GM18951 (cell line): ENCODE measurements around the gene RAB14.

Experiments used
- POLR2A ChIP-seq: IDR thresholded peaks from 4 replicates; pipeline ENCODE4 v1.6.1; 2011; ENCODE audit warnings: mild to moderate bottlenecking; ENCODE audit not compliant: insufficient read length, insufficient read depth; ENCODE audit errors: extremely low read depth
- in situ Hi-C: fragments of 300-500 bp; cut with MboI; formaldehyde crosslinking; loops from one replicate; pipeline ENCODE4 v1.12.0; 2022; ENCODE audit warnings: low sequenced_read_pairs, mixed read lengths, inconsistent platforms; ENCODE audit not compliant: unreplicated experiment

Gene RAB14

GRCh38 chr9:121194730-121195129 is 6.9 kb downstream of the RAB14 start:
- TF ChIP-seq POLR2A, result no peak
- in situ Hi-C loops, result no loop called here

GRCh38 chr9:121192959-121193640 is 8.6 kb downstream of the RAB14 start:
- TF ChIP-seq POLR2A, result no peak
- in situ Hi-C loops, result no loop called here

- in situ Hi-C loops, result no loop called here
- TF ChIP-seq POLR2A, result no peak
Observed at GRCh38 chr9:121192518-121192917, 9.2 kb downstream of the RAB14 start.

GRCh38 chr9:121191235-121191634 is 10.4 kb downstream of the RAB14 start:
- in situ Hi-C loops, result no loop called here
- no peak for TF ChIP-seq POLR2A

- TF ChIP-seq POLR2A, result no peak
- in situ Hi-C loops, result no loop called here
Observed at GRCh38 chr9:121189660-121190059, 12.0 kb downstream of the RAB14 start.

- no peak for TF ChIP-seq POLR2A
- in situ Hi-C loops, result no loop called here
Observed at GRCh38 chr9:121189006-121189405, 12.7 kb downstream of the RAB14 start.

GRCh38 chr9:121187636-121188305 is 13.9 kb downstream of the RAB14 start:
- in situ Hi-C loops, result no loop called here
- TF ChIP-seq POLR2A, result no peak

GRCh38 chr9:121185774-121186403 is 15.8 kb downstream of the RAB14 start:
- in situ Hi-C loops, result no loop called here
- TF ChIP-seq POLR2A, result no peak

- in situ Hi-C loops, result no loop called here
- no peak for TF ChIP-seq POLR2A
Observed at GRCh38 chr9:121185178-121185745, 16.4 kb downstream of the RAB14 start.

GRCh38 chr9:121184463-121184862 is 17.2 kb downstream of the RAB14 start:
- in situ Hi-C loops, result no loop called here
- TF ChIP-seq POLR2A, result no peak

GRCh38 chr9:121183666-121184423 is 17.8 kb downstream of the RAB14 start:
- in situ Hi-C loops, result no loop called here
- TF ChIP-seq POLR2A, result no peak

- in situ Hi-C loops, result no loop called here
- no peak for TF ChIP-seq POLR2A
Observed at GRCh38 chr9:121182989-121183388, 18.7 kb downstream of the RAB14 start.
